Measurements from ENCODE around the gene SYT7. TPM values are rescaled to one million over a fixed set of nuclear protein-coding genes. Genes with fewer than 3 reads are reported as not detected.

SYT7 gene
- total RNA-seq, 2 donors from 2014 or later, result 2.0 to 3.4 TPM

- H3K9ac ChIP-seq (ENCODE audit: extremely low read depth, low read length, poor library complexity, severe bottlenecking), result no peak overlapping the region
- Mint-ChIP-seq H3K9me3 (no peaks in the 10 kb centered on the region), H3K4me3 (no peak overlapping the region), H3K36me3 (ENCODE audit: low read depth) (no peaks in the 10 kb centered on the region), H3K4me1 (peaks cover 17% of the 10 kb centered on the region), H3K27me3 (ENCODE audit: insufficient read depth) (peaks cover 47% of the 10 kb centered on the region), H3K27ac (no peak overlapping the region)
- no peaks in the 10 kb centered on the region for H3K36me3 ChIP-seq (ENCODE audit: control insufficient read depth, insufficient read depth, low read length)
- WGBS, 2 experiments (ENCODE audit: insufficient coverage in 1 of 2, insufficient read length in 1 of 2), result 89 to 91% methylated on average over 3 to 7 of the region's 7 CpGs
- TF ChIP-seq, protein P1, sequence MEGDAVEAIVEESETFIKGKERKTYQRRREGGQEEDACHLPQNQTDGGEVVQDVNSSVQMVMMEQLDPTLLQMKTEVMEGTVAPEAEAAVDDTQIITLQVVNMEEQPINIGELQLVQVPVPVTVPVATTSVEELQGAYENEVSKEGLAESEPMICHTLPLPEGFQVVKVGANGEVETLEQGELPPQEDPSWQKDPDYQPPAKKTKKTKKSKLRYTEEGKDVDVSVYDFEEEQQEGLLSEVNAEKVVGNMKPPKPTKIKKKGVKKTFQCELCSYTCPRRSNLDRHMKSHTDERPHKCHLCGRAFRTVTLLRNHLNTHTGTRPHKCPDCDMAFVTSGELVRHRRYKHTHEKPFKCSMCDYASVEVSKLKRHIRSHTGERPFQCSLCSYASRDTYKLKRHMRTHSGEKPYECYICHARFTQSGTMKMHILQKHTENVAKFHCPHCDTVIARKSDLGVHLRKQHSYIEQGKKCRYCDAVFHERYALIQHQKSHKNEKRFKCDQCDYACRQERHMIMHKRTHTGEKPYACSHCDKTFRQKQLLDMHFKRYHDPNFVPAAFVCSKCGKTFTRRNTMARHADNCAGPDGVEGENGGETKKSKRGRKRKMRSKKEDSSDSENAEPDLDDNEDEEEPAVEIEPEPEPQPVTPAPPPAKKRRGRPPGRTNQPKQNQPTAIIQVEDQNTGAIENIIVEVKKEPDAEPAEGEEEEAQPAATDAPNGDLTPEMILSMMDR (conservative IDR thresholded peaks at IDR 0.05), result no peak
- peaks cover 2% of the 10 kb centered on the region for H3K4me1 ChIP-seq (ENCODE audit: control insufficient read depth, insufficient read depth, low read length)
- H3K27me3 ChIP-seq (ENCODE audit: control insufficient read depth, insufficient read depth, low read length, poor library complexity, severe bottlenecking), result peaks cover 53% of the 10 kb centered on the region
- H3K27ac ChIP-seq (ENCODE audit: low read depth, low read length), result no peak overlapping the region
- H3K4me3 ChIP-seq (ENCODE audit: low read length), result no peak overlapping the region
- H3K9me3 ChIP-seq (ENCODE audit: control insufficient read depth, low read length), result no peaks in the 10 kb centered on the region
- no peak for DNase-seq
Measured at GRCh38 chr11:61592176-61592575, 11.3 kb upstream of the SYT7 start.

DNA sequence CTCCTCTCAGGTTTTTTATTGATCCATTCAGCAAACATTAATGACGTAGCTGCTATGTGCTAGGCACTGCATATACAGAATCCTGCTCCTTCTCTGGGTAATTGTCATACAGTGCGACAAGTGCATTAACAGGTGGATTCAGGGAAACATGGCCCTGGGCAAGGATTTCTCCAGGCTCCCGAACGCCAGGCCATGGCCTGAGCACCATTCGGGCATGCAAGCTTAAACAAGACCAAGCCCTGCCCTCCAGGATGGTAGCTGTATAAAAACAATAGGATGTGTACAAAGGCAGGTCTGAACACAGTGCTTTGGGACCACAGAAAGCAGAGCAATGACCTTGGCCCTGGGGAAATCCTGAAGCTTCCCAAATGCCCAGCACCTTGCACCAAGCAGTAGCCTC, 9.1 kb upstream of the SYT7 start:
- Mint-ChIP-seq H3K36me3 (ENCODE audit: low read depth) (no peaks in the 10 kb centered on the region), H3K27ac (no peak overlapping the region), H3K27me3 (ENCODE audit: insufficient read depth) (peaks cover 68% of the 10 kb centered on the region), H3K9me3 (no peaks in the 10 kb centered on the region), H3K4me1 (peaks cover 17% of the 10 kb centered on the region), H3K4me3 (no peak overlapping the region)
- TF ChIP-seq, protein P1 (conservative IDR thresholded peaks at IDR 0.05), result no peak
- Histone ChIP-seq H3K27ac (ENCODE audit: low read depth, low read length) (no peak overlapping the region), H3K36me3 (ENCODE audit: control insufficient read depth, insufficient read depth, low read length) (no peaks in the 10 kb centered on the region), H3K9ac (ENCODE audit: extremely low read depth, low read length, poor library complexity, severe bottlenecking) (no peak overlapping the region), H3K4me3 (ENCODE audit: low read length) (no peak overlapping the region), H3K4me1 (ENCODE audit: control insufficient read depth, insufficient read depth, low read length) (peaks cover 4% of the 10 kb centered on the region), H3K9me3 (ENCODE audit: control insufficient read depth, low read length) (no peaks in the 10 kb centered on the region), H3K27me3 (ENCODE audit: control insufficient read depth, insufficient read depth, low read length, poor library complexity, severe bottlenecking) (peaks cover 74% of the 10 kb centered on the region)
- no peak for DNase-seq
- WGBS, 2 experiments (ENCODE audit: insufficient coverage in 1 of 2, insufficient read length in 1 of 2), result 96 to 98% methylated on average over 5 of the region's 5 CpGs

DNA sequence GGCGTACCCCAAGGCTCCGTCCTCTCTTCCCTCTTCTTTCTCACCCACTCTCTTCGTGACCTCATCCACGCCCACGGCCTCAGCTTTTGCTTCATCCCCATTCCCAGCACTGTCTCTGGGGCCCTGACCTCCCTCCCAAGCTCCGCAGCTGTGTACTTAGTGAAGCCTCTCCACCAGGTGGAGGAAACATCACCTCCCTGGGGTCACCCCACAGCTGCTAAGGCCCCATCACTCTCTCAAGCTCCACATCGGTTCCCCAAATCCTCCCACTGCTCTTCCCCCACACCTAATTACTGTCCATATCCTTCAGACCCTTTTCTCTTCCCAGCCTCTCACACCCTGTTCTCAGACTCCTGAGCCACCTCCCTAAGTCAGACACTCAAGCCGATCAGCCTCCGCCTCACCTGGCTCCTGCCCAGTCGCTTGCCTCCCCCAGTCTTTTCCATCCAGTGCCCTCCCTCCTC, 7.9 kb upstream of the SYT7 start:
- Mint-ChIP-seq H3K27ac (no peak overlapping the region), H3K4me1 (peaks cover 11% of the 10 kb centered on the region), H3K27me3 (ENCODE audit: insufficient read depth) (peaks cover 75% of the 10 kb centered on the region), H3K36me3 (ENCODE audit: low read depth) (no peaks in the 10 kb centered on the region), H3K4me3 (peak overlapping the region; percentile 58), H3K9me3 (no peaks in the 10 kb centered on the region)
- Histone ChIP-seq H3K27me3 (ENCODE audit: control insufficient read depth, insufficient read depth, low read length, poor library complexity, severe bottlenecking) (peaks cover 75% of the 10 kb centered on the region), H3K4me1 (ENCODE audit: control insufficient read depth, insufficient read depth, low read length) (peaks cover 4% of the 10 kb centered on the region), H3K9ac (ENCODE audit: extremely low read depth, low read length, poor library complexity, severe bottlenecking) (no peak overlapping the region), H3K4me3 (ENCODE audit: low read length) (no peak overlapping the region), H3K9me3 (ENCODE audit: control insufficient read depth, low read length) (no peaks in the 10 kb centered on the region), H3K36me3 (ENCODE audit: control insufficient read depth, insufficient read depth, low read length) (no peaks in the 10 kb centered on the region), H3K27ac (ENCODE audit: low read depth, low read length) (no peak overlapping the region)
- WGBS, 2 experiments (ENCODE audit: insufficient coverage in 1 of 2, insufficient read length in 1 of 2), result 67 to 69% methylated on average over 7 to 10 of the region's 10 CpGs
- TF ChIP-seq, protein P1 (conservative IDR thresholded peaks at IDR 0.05), result no peak
- no peak for DNase-seq

Measured in endodermal cell (in vitro differentiated cells).